ENCODE data around the gene GDPD5. TPM values are rescaled to one million over a fixed set of nuclear protein-coding genes. Genes with fewer than 3 reads are reported as not detected.

Gene GDPD5
- polyA plus RNA-seq, 1 experiment = 7.7 TPM

GRCh38 chr11:75406338-75406777 lies 119.4 kb downstream of the GDPD5 start:
- H3K36me3 ChIP-seq (ENCODE audit: control insufficient read depth, insufficient read depth, low read length) = peaks cover 26% of the 10 kb centered on the region
- ChIA-PET POLR2A (no interaction called here), CTCF (interaction anchor here (0.8 to 4.5 kb wide), 3 partner anchors 9 to 125 kb away, joined by 3 to 40 read pairs (median 3); no protein-coding TSS in a partner anchor)
- TF ChIP-seq CTCF (IDR thresholded peaks at IDR 0.05; ENCODE audit: insufficient read depth, low read depth, low read length) = no peak
- H3K4me3 ChIP-seq (ENCODE audit: low read depth, low read length) = no peak overlapping the region
- no peak for DNase-seq (ENCODE audit: low read depth)
- no peaks in the 10 kb centered on the region for H3K27me3 ChIP-seq (ENCODE audit: control insufficient read depth, insufficient read depth, low read length)

GRCh38 chr11:75403983-75404658 lies 121.6 kb downstream of the GDPD5 start:
- ChIA-PET POLR2A (no interaction called here), CTCF (interaction anchor here (0.9 to 2.9 kb wide), 2 partner anchors 15 to 128 kb away, joined by 3 to 12 read pairs; no protein-coding TSS in a partner anchor)
- Histone ChIP-seq H3K27me3 (ENCODE audit: control insufficient read depth, insufficient read depth, low read length) (no peaks in the 10 kb centered on the region), H3K4me3 (ENCODE audit: low read depth, low read length) (no peak overlapping the region), H3K36me3 (ENCODE audit: control insufficient read depth, insufficient read depth, low read length) (peaks cover 27% of the 10 kb centered on the region)
- no peak for TF ChIP-seq CTCF (IDR thresholded peaks at IDR 0.05; ENCODE audit: insufficient read depth, low read depth, low read length)
- no peak for DNase-seq (ENCODE audit: low read depth)

GRCh38 chr11:75403037-75403436 lies 122.7 kb downstream of the GDPD5 start:
- Histone ChIP-seq H3K27me3 (ENCODE audit: control insufficient read depth, insufficient read depth, low read length) (no peaks in the 10 kb centered on the region), H3K36me3 (ENCODE audit: control insufficient read depth, insufficient read depth, low read length) (peaks cover 27% of the 10 kb centered on the region), H3K4me3 (ENCODE audit: low read depth, low read length) (no peak overlapping the region)
- TF ChIP-seq CTCF (IDR thresholded peaks at IDR 0.05; ENCODE audit: insufficient read depth, low read depth, low read length) = no peak
- ChIA-PET POLR2A (interaction anchor here (0.6 kb wide), 1 partner anchor 1264 kb away, joined by 4 read pairs; no protein-coding TSS in a partner anchor), CTCF (interaction anchor here (2.9 kb wide), 1 partner anchor 14 kb away, joined by 12 read pairs; no protein-coding TSS in a partner anchor)
- DNase-seq (ENCODE audit: low read depth) = no peak

- TF ChIP-seq CTCF (IDR thresholded peaks at IDR 0.05; ENCODE audit: insufficient read depth, low read depth, low read length) = no peak
- ChIA-PET CTCF (interaction anchor here (2.9 kb wide), 1 partner anchor 13 kb away, joined by 12 read pairs; no protein-coding TSS in a partner anchor), POLR2A (no interaction called here)
- no peak for DNase-seq (ENCODE audit: low read depth)
- Histone ChIP-seq H3K27me3 (ENCODE audit: control insufficient read depth, insufficient read depth, low read length) (no peaks in the 10 kb centered on the region), H3K36me3 (ENCODE audit: control insufficient read depth, insufficient read depth, low read length) (peaks cover 27% of the 10 kb centered on the region), H3K4me3 (ENCODE audit: low read depth, low read length) (no peak overlapping the region)
Measured at GRCh38 chr11:75402002-75402773, 123.6 kb downstream of the GDPD5 start.

Measured in BJ (cell line).